NCI-H748 (cell line): ENCODE results near the gene DNAH11.
A peak's percentile ranks its signal among the peaks of the same experiment; 100 is the strongest.
"Not testable (repeated sequence)": the region's sequence is repeated elsewhere in the genome, so short reads cannot be mapped to it uniquely, and the experiment has no call there.

Experiments
- DNase-seq: peaks from one replicate; lab custom pipeline; 2025; ENCODE audit not compliant: unreplicated experiment; lab: John Stamatoyannopoulos, UW

DNAH11 gene

DNA sequence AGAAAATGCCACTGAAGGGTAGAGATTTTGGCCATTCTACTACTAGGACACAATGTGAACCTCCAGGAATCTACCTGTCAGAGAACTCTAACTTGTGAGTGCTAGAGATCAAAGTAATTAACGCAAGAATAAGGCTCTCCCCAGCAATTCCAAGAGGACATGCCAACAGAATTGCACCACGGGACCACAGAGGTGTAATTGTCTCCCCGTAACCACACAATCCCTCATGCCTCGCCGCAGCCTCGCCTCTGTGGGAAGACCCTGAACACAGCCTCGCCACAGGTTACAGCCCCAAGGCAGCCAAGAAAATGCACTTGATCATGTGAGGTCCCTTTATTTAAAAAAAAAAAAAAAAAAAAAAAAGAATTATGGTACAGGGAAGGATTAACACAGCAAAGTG, 373.3 kb downstream of the DNAH11 start:
- no peak for DNase-seq

DNA sequence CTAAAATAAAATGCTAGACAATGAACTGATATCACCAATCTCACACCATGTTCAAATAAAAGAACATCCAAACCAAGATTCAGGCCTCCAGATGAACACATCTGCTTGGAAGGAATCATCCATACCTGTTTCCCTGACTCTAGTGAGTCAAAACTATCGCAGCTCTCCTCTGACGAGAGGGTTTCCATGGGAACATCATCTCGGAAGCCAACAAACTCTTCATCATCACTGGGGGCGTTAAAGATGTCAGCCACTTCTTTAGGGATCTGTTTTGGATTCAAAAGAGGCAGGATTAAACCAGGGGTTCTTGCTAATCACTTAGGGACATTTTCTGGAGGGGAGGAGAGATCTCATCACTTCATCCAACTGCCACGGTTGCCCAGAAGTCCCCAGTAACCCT, 373.8 kb downstream of the DNAH11 start:
- no peak for DNase-seq

GRCh38 chr7:21918216-21918615, 375.4 kb downstream of the DNAH11 start:
- DNase-seq = no peak

DNA sequence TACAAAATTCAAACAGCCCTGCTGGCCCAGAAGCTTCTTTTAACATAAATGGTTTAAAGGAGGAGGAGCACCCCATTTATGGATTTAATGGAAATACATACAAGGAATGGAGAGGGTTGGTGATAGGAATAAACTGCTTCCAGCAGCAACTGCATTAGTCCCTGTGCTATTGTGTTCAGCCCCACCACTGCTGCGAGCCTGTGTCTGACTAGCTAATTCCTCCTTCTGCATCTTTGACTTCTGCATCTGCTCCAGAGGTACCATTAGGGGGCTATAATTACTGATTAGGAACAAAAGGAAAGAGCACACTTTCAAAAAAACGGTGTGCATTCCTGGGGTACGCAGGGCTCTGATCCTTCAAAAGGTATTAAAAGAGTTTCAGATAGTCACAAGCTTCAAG, 378.1 kb downstream of the DNAH11 start:
- DNase-seq = no peak

DNA sequence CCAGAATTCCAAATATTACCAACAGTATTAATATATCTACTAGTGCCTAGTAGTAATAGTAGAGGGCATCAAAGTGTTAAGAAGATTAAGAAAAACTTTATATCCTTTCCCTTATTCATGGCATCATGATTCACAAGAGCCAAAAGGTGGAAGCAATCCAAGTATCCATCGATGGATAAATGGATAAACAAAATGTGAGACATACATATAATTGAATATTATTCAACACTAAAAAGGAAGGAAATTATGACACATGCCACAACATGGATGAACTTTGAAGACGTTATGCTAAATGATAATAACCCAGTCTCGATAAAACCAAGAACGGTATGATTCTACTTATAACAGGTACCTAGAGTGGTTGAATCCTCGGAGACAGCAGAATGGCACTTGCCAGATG, 379.8 kb downstream of the DNAH11 start:
- no peak for DNase-seq

DNA sequence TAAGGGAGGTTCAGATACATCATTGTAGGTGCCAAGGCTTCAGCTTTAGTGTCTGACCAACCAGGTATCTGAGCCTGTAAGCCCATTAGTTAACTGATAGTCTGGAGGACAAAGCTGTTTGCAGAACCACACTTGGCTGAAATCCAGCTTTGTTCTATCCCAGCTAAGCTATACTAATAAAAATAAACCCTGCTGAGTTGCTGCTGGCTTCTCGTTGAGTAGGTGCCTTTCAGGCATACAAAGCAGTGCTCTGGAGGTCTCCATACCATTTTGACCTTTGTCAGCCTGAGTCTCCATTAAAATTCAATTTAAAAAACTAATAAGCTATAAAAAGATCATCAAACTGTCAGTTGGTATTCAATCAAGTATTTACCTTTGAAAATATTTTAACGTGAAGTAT, 380.8 kb downstream of the DNAH11 start:
- DNase-seq = peak; percentile 99

DNA sequence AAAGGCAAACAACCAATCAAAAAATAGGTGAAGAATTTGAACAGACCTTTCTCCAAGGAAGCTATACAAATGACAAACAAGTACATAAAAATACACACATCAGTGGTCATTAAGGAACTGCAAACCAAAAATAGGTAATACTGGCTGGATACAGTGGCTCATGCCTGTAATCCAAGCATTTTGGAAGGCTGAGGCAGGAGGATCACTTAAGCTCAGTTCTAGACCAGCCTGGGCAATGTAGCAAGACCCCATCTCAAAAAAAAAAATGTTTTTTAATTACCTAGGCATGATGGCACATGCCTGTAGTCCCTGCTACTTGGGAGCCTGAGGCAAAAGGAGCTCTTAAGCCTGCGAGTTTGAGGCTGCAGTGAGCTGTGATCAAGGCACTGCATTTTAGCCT, 383.6 kb downstream of the DNAH11 start:
- DNase-seq = no peak

- no peak for DNase-seq
Observed at GRCh38 chr7:21927693-21928092, 384.9 kb downstream of the DNAH11 start.

DNA sequence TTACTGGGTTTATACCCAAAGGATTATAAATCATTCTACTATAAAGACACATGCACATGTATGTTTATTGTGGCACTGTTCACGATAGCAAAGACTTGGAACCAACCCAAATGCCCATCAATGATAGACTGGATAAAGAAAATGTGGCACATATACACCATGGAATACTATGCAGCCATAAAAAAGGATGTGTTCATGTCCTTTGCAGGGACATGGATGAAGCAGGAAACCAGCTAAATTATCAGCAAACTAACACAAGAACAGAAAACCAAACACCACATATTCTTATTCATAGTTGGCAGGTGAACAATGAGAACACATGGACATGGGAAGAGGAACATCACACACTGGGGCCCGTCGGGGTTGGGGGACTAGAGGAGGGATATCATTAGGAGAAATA, 390.5 kb downstream of the DNAH11 start:
- not testable (repeated sequence) for DNase-seq

DNA sequence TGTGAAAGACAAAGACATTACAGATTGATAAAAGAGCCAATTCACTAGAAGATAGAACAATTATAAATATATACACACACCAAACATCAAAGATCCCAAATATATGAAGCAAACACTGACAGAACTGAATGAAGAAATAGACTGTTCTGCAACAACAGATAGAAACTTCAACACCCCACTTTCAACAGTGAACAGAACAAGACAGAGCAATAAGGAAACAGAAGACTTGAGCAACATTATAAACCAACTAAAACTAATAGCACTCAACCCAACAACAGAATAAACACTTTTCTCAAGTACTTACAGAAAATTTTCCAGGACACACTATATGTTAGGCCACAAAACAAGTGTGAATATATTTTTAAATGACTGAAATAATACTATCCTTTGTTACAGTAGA, 392.0 kb downstream of the DNAH11 start:
- no peak for DNase-seq

DNA sequence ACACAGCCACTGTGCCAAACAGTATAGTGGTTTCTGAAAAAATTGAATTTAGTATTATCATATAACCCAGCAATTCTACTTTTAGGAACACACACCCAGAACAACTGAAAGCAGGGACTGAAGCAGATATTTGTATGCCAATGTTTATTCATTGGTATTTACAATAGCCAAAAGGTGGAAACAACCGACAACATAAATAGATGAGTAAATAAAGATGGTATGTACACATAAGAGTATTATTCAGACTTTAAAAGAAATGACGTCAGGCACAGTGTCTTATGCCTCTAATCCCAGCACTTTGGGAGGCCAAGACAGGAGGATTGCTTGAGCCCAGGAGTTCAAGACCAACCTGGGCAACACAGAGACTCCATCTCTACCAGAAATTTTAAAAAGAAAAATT, 395.6 kb downstream of the DNAH11 start:
- DNase-seq = no peak

DNA sequence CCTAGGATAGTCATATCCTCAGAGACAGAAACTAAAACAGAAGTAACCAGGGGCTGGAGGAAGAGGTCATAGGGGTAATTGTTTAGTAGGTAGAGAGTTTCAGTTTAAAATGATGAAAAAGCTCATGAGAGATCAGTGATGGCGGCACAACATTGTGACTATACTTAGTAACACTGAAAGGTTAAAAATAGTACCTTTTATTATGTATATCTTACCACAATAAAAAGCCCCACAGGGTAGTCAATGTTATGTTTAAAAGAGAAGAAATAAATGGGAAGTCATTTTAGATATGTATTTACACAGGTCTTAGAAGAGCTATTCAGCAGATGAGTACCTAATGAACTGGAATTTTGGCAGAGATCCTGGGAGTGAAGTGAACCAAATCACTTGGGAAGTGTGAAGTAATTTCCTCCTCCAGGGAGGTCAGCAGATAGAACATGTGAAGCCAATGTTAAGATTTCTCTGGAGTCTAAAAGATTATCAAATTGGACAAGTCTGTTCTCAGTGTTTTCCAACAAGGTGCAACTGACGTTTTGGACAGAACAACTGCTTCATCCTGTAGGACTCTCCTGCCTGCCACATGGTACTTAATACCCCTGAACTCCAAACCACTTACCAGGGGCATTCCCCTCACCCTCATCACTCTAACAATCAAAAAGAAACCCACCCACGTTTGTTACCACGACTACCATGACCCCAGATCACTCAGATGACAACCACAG, 396.5 kb downstream of the DNAH11 start:
- peak; percentile 58 for DNase-seq

- DNase-seq = no peak
Observed at GRCh38 chr7:21939858-21940372, 397.1 kb downstream of the DNAH11 start.

DNA sequence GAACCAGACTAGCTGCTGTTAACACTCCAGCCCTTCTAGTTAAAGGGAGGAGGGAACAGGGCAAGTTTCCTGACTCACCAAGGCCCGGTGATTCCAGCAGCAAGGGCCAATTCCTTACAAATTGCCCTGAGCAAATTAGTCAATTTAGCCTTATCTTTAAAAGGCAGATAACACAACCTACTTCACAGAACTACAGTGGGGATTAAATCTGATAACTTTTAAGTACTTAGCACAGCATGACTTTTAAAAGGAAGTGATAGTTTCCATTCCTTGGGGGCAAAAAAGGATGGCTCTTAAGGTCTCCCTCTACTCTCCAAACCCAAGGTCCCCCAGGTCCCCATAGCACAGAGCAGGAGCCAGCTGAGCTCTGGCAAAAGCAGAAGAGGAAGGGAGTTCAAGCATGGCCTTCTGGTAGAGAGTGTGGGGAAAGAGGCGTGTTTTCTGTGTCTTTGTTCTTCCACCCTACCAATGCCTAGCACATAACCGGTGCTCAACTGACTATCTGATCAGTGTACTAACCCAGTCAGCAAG, 398.8 kb downstream of the DNAH11 start:
- DNase-seq = no peak

GRCh38 chr7:21942955-21943354, 400.1 kb downstream of the DNAH11 start:
- DNase-seq = no peak

GRCh38 chr7:21943436-21943835, 400.6 kb downstream of the DNAH11 start:
- DNase-seq = peak; percentile 20

GRCh38 chr7:21944616-21945453, 402.0 kb downstream of the DNAH11 start:
- peak; percentile 89 for DNase-seq

GRCh38 chr7:21945454-21946221, 402.8 kb downstream of the DNAH11 start, which contains the start of gene CDCA7L:
Gene CDCA7L, minus strand, starts transcription at chr7:21945899. Its CDS starts 95 bp downstream, at chr7:21945804.
- peak; percentile 93 for DNase-seq

DNA sequence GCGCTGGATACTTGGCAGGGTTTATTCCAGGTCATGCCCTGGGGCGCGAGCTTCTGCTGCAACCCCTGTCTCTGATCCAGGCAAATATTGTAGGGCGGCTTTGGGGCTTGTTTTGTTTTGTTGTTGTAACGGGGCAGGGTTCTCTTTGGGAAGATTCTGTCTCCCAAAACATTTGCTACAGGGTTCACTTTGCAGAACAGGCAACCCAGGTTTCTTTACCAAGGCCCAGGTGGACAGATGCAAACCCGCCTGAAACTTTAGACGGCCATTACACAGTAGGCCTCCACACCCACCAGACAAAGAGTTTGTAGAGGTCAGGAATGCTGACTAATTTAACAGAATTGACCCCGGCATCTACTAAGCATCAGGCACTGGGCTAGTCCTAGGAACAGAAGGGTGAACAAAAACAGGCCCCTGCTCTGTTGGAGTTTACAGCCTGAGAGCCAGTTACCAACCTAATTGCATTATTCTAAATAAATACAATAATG, 403.4 kb downstream of the DNAH11 start:
- peak; percentile 72 for DNase-seq

DNA sequence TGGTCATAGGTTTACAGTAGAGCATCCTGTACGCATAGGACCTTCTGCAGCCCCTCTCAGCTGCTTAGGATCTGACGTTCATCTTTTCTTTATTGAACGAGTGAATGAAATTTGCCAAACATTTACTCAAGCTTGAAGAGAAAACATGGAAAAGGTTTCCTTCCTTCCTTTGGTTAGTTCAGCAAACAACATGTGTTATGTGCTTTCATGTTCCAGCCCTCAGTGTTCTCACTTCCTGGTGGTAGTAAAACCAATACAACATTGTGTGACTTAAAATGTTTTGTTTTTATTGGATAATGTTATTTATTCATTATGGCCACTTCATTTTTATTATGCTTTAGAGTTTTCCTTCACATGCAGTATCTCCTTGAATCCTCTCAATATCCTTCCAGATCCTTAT, 404.2 kb downstream of the DNAH11 start:
- peak; percentile 54 for DNase-seq

GRCh38 chr7:21947946-21948345, 405.1 kb downstream of the DNAH11 start:
- DNase-seq = no peak
